ENCODE data around the gene IL13.
A peak's percentile ranks its signal among the peaks of the same experiment; 100 is the strongest.

The IL13 gene

GRCh38 chr5:132668706-132669454 lies 10.9 kb downstream of the IL13 start:
- no peak for DNase-seq (ENCODE audit: low read depth)
- no peak overlapping the region for H3K4me3 ChIP-seq (ENCODE audit: low read depth, low read length)

GRCh38 chr5:132669455-132669820 lies 11.5 kb downstream of the IL13 start:
- H3K4me3 ChIP-seq (ENCODE audit: low read depth, low read length), result no peak overlapping the region
- DNase-seq (ENCODE audit: low read depth), result no peak

DNA sequence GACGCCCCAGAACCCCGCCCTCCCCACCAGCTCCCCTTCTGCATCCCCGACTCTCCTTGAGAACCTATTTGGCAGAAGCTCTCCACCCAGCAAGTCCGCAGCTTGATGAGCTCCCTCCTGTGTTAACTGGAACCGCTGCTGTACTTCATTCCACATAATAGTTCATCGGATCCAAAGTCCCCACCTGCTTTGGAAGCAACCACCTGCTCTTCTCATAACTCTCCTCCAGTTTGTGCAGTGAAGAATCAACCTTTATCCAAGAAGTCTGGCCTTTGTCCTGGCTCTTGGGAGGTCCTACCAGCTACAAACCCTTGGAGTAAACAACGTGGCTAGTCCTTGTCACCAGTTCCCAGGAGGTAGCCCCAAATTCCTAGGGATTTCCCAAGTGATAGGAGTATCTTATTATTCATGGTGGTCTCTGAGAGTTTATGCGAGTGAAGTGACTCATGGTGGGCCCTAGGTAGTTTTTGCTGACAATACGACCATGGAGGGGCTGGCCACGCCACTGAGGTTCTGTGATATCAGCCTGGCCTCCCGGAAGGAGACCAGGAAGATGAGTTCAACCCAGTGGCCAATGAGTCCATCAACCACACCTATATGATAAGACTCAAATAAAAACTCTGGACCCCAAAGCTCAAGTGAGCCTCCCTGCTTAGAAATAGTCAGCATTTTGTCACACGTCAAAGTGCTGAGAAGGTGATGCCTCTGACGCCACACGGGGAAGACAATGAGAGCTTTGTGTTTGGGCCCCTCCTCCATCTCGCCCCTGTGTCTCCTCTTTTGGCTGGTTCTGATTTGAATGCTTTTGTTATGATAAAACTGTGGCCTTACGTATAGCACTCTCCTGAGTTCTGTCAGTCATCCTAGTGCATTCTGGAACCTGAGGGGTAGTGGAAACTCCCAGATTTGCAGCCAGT lies 12.3 kb downstream of the IL13 start:
- no peak for DNase-seq (ENCODE audit: low read depth)
- H3K4me3 ChIP-seq (ENCODE audit: low read depth, low read length), result no peak overlapping the region

GRCh38 chr5:132671000-132671399 lies 13.0 kb downstream of the IL13 start:
- no peak overlapping the region for H3K4me3 ChIP-seq (ENCODE audit: low read depth, low read length)
- no peak for DNase-seq (ENCODE audit: low read depth)

DNA sequence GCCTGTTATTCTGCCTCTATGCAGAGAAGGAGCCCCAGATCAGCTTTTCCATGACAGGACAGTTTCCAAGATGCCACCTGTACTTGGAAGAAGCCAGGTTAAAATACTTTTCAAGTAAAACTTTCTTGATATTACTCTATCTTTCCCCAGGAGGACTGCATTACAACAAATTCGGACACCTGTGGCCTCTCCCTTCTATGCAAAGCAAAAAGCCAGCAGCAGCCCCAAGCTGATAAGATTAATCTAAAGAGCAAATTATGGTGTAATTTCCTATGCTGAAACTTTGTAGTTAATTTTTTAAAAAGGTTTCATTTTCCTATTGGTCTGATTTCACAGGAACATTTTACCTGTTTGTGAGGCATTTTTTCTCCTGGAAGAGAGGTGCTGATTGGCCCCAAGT lies 15.5 kb downstream of the IL13 start:
- H3K4me3 ChIP-seq (ENCODE audit: low read depth, low read length), result no peak overlapping the region
- no peak for DNase-seq (ENCODE audit: low read depth)

DNA sequence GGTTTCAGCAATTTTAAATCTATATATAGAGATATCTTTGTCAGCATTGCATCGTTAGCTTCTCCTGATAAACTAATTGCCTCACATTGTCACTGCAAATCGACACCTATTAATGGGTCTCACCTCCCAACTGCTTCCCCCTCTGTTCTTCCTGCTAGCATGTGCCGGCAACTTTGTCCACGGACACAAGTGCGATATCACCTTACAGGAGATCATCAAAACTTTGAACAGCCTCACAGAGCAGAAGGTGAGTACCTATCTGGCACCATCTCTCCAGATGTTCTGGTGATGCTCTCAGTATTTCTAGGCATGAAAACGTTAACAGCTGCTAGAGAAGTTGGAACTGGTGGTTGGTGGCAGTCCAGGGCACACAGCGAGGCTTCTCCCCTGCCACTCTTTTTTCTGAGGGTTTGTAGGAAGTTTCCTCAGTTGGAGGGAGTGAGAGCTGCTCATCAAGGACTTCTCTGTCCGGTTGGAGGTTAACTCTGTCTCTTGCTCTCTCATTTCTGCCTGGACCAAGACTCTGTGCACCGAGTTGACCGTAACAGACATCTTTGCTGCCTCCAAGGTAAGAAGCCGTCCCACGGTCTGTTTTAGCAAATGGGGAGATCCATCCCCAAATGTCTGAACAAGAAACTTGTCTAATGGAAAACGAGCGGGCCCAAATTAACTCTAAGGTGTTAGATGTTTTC lies 16.1 kb downstream of the IL13 start, which contains the start of gene IL4:
Gene IL4 (plus strand): TSS at position 51 of the 692 bp plus-strand sequence. CDS start 62 bp downstream, at position 113.
- no peak for DNase-seq (ENCODE audit: low read depth)
- H3K4me3 ChIP-seq (ENCODE audit: low read depth, low read length), result no peak within 1 kb of the TSS

DNA sequence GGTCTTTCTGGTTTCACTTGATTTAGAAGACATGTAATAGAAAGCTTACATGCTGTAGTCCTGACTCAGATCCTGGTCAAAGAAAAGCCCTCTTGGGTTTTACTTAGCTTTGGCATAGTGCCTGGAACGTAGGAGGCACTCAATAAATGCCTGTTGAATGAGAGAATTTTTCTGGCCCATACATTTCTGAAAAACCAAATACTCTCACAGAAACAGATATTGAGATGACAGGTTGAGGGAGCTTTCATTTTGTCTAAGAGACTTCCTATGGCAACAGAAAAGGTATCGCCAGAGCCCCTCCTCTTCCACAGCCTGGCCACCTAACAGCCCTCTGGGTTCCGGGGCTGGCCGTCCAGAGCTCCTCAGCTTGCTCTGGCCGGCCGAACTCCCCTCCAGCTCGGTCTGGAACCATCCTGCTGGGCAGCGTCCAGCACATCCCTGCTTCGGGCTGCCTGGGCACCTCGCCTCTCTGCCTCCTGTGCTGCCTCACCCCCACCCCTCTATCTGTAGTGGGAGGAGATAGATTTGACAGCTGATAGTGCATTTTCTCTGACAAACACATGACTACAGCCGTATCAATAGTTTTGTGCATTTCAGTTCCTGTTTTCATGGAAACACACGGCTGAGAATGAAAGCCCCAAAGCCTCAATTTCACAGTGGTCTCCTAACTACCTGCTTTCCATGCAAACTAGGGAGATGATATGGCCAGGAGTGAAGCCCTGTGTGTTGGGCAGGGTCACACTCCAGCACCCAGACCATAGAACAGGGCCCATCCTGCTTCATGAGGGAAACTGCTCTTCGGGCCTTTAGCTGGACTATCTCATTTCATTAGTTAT lies 16.9 kb downstream of the IL13 start:
- H3K4me3 ChIP-seq (ENCODE audit: low read depth, low read length), result no peak overlapping the region

DNA sequence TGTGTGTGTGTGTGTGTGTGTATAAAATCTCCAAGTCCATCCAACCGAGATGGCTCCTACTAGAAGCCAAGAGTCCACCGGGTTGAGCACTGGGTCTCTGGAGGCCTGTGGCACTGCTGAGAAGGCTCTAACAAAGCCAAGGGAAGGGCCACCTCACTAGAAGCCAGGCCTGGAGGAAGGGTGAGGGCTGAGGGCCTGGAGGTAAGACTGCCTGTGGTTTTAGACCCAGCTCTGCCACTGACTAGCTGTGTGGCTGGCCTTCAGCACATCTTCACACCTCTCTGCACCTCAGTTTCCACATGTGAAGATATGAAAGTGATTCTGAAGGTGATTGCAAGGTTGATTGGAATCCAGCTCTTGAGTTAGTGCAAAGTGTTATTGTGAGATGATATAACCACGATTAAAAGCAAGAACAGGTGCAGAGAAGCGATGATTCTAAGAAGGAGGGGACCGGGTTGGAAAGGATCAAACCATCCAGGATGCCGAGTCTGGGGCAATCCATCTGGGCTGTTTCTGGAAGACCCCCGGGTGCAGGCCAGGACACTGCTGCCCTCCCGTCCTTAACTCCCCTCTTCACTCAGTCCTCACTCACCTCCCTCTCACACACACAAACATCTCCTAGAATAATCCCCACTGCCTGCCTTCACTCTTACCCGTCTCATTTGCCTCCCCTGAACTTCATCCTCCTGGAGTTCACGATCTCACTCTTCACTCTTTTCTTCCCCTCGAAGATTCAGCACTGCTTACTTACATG lies 18.1 kb downstream of the IL13 start:
- no peak overlapping the region for H3K4me3 ChIP-seq (ENCODE audit: low read depth, low read length)
- no peak for DNase-seq (ENCODE audit: low read depth)

More for the DNA sequence above, 16.9 kb downstream of the IL13 start:
- DNase-seq (ENCODE audit: low read depth), result peak; percentile 88

- peak; percentile 36 for DNase-seq (ENCODE audit: low read depth)
- no peak overlapping the region for H3K4me3 ChIP-seq (ENCODE audit: low read depth, low read length)
Observed at GRCh38 chr5:132677191-132677590, 19.2 kb downstream of the IL13 start.

DNA sequence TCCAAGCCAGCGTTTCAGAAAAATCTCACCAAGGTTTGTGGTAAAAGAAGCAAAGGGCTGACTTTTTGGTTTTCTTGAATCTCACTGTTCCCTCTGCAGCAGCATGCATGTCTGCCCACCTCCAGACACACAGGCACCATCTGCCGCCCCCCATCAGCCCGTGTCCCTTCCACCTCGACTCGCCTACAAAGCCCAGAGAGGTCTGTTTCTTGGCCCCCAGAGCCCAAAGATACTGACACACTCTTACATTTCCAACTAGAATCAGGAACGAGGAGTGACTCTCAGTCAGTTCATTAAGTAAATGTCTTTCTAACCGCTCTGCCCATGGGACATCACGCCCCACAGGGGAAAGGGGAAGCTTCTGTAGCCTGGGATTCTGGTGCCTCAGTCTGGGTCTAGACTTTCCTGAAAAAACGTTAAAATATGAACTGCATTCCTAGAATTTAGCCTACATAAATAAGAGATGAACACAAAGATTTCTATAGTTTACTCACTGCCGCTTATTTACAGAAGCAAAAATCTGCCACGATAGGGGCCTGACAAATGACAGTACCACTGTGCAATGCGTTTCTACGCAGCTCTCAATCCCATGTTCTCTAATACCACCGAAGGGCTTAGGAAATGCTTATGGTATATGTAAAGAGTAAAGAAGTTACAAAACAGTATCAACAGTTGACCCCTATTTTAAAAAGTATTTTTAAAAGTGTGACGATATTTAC lies 19.9 kb downstream of the IL13 start:
- no peak for DNase-seq (ENCODE audit: low read depth)
- H3K4me3 ChIP-seq (ENCODE audit: low read depth, low read length), result no peak overlapping the region

DNA sequence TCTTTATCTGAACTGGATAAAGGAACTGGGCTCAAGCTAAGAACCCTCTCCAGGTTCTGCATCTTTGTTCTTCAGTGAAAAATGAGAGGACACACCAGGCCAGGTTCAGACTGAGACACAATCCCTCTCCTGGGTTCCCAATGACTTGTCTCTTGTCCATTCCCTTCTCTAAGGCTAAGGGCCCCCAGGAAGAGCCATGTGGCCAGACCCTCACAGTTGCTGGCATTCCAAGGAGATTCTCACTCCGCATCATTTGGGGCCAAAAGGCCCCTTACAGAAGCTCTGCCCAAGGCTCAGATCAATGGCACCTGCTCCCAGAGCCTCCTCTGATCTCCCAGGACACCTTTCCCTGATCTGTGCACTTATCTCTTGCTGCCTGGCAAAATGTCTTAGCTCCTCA lies 20.8 kb downstream of the IL13 start:
- DNase-seq (ENCODE audit: low read depth), result no peak
- H3K4me3 ChIP-seq (ENCODE audit: low read depth, low read length), result no peak overlapping the region

GRCh38 chr5:132679166-132679565 lies 21.2 kb downstream of the IL13 start:
- no peak for DNase-seq (ENCODE audit: low read depth)
- no peak overlapping the region for H3K4me3 ChIP-seq (ENCODE audit: low read depth, low read length)

- no peak overlapping the region for H3K4me3 ChIP-seq (ENCODE audit: low read depth, low read length)
- DNase-seq (ENCODE audit: low read depth), result no peak
Observed at GRCh38 chr5:132679717-132680380, 21.9 kb downstream of the IL13 start.

GRCh38 chr5:132680780-132681475 lies 23.0 kb downstream of the IL13 start:
- no peak overlapping the region for H3K4me3 ChIP-seq (ENCODE audit: low read depth, low read length)
- no peak for DNase-seq (ENCODE audit: low read depth)

DNA sequence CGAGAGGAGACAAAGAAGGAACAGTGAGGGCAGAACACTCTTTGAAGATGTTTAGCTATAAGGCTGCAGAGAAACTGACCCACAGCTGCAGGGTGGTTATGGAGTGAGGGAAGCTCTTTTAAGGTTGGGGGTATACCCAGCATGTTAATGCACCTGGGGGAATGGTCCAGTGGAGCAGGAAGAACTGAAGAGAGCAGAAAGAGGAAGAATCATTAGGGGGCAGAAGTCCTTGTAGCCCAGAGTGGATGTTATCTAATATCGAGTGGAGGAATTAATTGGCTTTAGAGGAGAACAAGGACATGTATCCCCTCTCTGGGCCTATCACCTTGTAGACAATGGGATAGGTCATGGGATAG lies 23.5 kb downstream of the IL13 start:
- H3K4me3 ChIP-seq (ENCODE audit: low read depth, low read length), result no peak overlapping the region
- DNase-seq (ENCODE audit: low read depth), result no peak

- DNase-seq (ENCODE audit: low read depth), result no peak
- no peak overlapping the region for H3K4me3 ChIP-seq (ENCODE audit: low read depth, low read length)
Observed at GRCh38 chr5:132681983-132682382, 24.0 kb downstream of the IL13 start.

GRCh38 chr5:132684491-132684890 lies 26.5 kb downstream of the IL13 start:
- H3K4me3 ChIP-seq (ENCODE audit: low read depth, low read length), result no peak overlapping the region
- DNase-seq (ENCODE audit: low read depth), result no peak
